ENCODE measurements around the gene AKR7A3.

Gene AKR7A3

GRCh38 chr1:19254416-19254815, 34.2 kb downstream of the AKR7A3 start:
- Histone ChIP-seq H3K79me2 (ENCODE audit: control insufficient read depth, low read length) (peaks cover 72% of the 10 kb centered on the region), H3K4me2 (ENCODE audit: low read length) (no peak overlapping the region)

GRCh38 chr1:19251305-19252196, 37.0 kb downstream of the AKR7A3 start, which contains the start of the genes EMC1 and MRTO4:
TSS of gene EMC1 (minus strand) at chr1:19251524. CDS start at chr1:19251509, 15 bp downstream.
TSS of gene MRTO4 (plus strand) at chr1:19251805. CDS start at chr1:19251836, 31 bp downstream.
- Histone ChIP-seq H3F3A (ENCODE audit: control insufficient read depth, insufficient read depth) (no peaks in the 10 kb centered on the region), H3K27ac (ENCODE audit: low read depth, low read length) (peak within 1 kb of the TSS; percentile 84), H3K9me3 (ENCODE audit: control insufficient read depth, insufficient read depth, low read length) (no peaks in the 10 kb centered on the region), H3K27me3 (ENCODE audit: control insufficient read depth, low read length) (no peaks in the 10 kb centered on the region), H3K79me2 (ENCODE audit: control insufficient read depth, low read length) (peaks cover 96% of the 10 kb centered on the region), H3K4me1 (ENCODE audit: control insufficient read depth, low read length) (peaks cover 27% of the 10 kb centered on the region), H3K4me2 (ENCODE audit: low read length) (peak within 1 kb of the TSS; percentile 76), H4K20me1 (ENCODE audit: control insufficient read depth, insufficient read depth, low read depth, low read length) (peaks cover 23% of the 10 kb centered on the region), H3K4me3 (ENCODE audit: low read length) (peak within 1 kb of the TSS; percentile 91), H3K9me2 (replicated peaks; ENCODE audit: control insufficient read depth, low read length) (no peaks in the 10 kb centered on the region), H3K36me3 (ENCODE audit: control insufficient read depth, low read length) (peaks cover 71% of the 10 kb centered on the region)
- TF ChIP-seq CTCF (IDR thresholded peaks at IDR 0.05; ENCODE audit: low read depth, low read length, poor library complexity, severe bottlenecking) (no peak), EZH2phosphoT487 (IDR thresholded peaks at IDR 0.05; ENCODE audit: borderline replicate concordance, low read length) (no peak)

More at GRCh38 chr1:19254416-19254815, 34.2 kb downstream of the AKR7A3 start:
- H3K27me3 ChIP-seq (ENCODE audit: control insufficient read depth, low read length) = no peaks in the 10 kb centered on the region
- H3K36me3 ChIP-seq (ENCODE audit: control insufficient read depth, low read length) = peaks cover 89% of the 10 kb centered on the region
- H3K9me2 ChIP-seq (replicated peaks; ENCODE audit: control insufficient read depth, low read length) = no peaks in the 10 kb centered on the region
- H3K9me3 ChIP-seq (ENCODE audit: control insufficient read depth, insufficient read depth, low read length) = no peaks in the 10 kb centered on the region
- H3K27ac ChIP-seq (ENCODE audit: low read depth, low read length) = no peak overlapping the region
- H3F3A ChIP-seq (ENCODE audit: control insufficient read depth, insufficient read depth) = no peaks in the 10 kb centered on the region
- H3K4me1 ChIP-seq (ENCODE audit: control insufficient read depth, low read length) = peaks cover 26% of the 10 kb centered on the region
- peaks cover 23% of the 10 kb centered on the region for H4K20me1 ChIP-seq (ENCODE audit: control insufficient read depth, insufficient read depth, low read depth, low read length)
- no peak for TF ChIP-seq CTCF (IDR thresholded peaks at IDR 0.05; ENCODE audit: low read depth, low read length, poor library complexity, severe bottlenecking)
- no peak for TF ChIP-seq EZH2phosphoT487 (IDR thresholded peaks at IDR 0.05; ENCODE audit: borderline replicate concordance, low read length)
- no peak overlapping the region for H3K4me3 ChIP-seq (ENCODE audit: low read length)

- peak overlapping the region; percentile 76 for H3K4me2 ChIP-seq (ENCODE audit: low read length)
- TF ChIP-seq EZH2phosphoT487 (IDR thresholded peaks at IDR 0.05; ENCODE audit: borderline replicate concordance, low read length) (no peak), CTCF (IDR thresholded peaks at IDR 0.05; ENCODE audit: low read depth, low read length, poor library complexity, severe bottlenecking) (no peak)
- no peaks in the 10 kb centered on the region for H3F3A ChIP-seq (ENCODE audit: control insufficient read depth, insufficient read depth)
- no peaks in the 10 kb centered on the region for H3K27me3 ChIP-seq (ENCODE audit: control insufficient read depth, low read length)
- peaks cover 23% of the 10 kb centered on the region for H4K20me1 ChIP-seq (ENCODE audit: control insufficient read depth, insufficient read depth, low read depth, low read length)
- no peaks in the 10 kb centered on the region for H3K9me3 ChIP-seq (ENCODE audit: control insufficient read depth, insufficient read depth, low read length)
- H3K4me3 ChIP-seq (ENCODE audit: low read length) = peak overlapping the region; percentile 91
- peak overlapping the region; percentile 84 for H3K27ac ChIP-seq (ENCODE audit: low read depth, low read length)
- H3K79me2 ChIP-seq (ENCODE audit: control insufficient read depth, low read length) = peaks cover 99% of the 10 kb centered on the region
- H3K9me2 ChIP-seq (replicated peaks; ENCODE audit: control insufficient read depth, low read length) = no peaks in the 10 kb centered on the region
- peaks cover 63% of the 10 kb centered on the region for H3K36me3 ChIP-seq (ENCODE audit: control insufficient read depth, low read length)
- H3K4me1 ChIP-seq (ENCODE audit: control insufficient read depth, low read length) = peaks cover 27% of the 10 kb centered on the region
These were observed 37.8 kb downstream of the AKR7A3 start for GRCh38 chr1:19250629-19251304.

Measured in DOHH2 (cell line).